ENCODE data around the gene DPYSL5. TPM values are rescaled to one million over a fixed set of nuclear protein-coding genes. Genes with fewer than 3 reads are reported as not detected.

Gene DPYSL5
- polyA plus RNA-seq, 3 donors = not detected

- Mint-ChIP-seq H3K27ac (peak overlapping the region in 1 of 7 donors; percentile 20), H3K27me3 (ENCODE audit: low read depth in 3 of 3) (peaks cover 5 to 9% (median 7%) of the 10 kb centered on the region in 3 donors), H3K4me1 (peaks cover 5% of the 10 kb centered on the region), H3K36me3 (no peaks in the 10 kb centered on the region), H3K9me3 (no peaks in the 10 kb centered on the region), H3K4me3 (no peak overlapping the region)
- intact Hi-C loops (cut with micrococcal nuclease) = no loop called here
- Histone ChIP-seq H3K79me2 (ENCODE audit: insufficient read depth, low read length) (no peaks in the 10 kb centered on the region), H2AFZ (ENCODE audit: insufficient read depth, low read depth, low read length, poor library complexity, severe bottlenecking) (no peak overlapping the region), H3K4me2 (replicated peaks; ENCODE audit: extremely low read depth, low read length, poor library complexity, severe bottlenecking) (no peak overlapping the region), H3K9ac (ENCODE audit: insufficient read depth, low read length, poor library complexity, severe bottlenecking) (no peak overlapping the region), H3K4me3 (replicated peaks in 1 of 3; ENCODE audit: low read depth in 2 of 3, low read length in 3 of 3) (no peak overlapping the region), H3K27me3 (ENCODE audit: control insufficient read depth in 2 of 2, insufficient read depth in 2 of 2, low read length in 2 of 2) (no peaks in the 10 kb centered on the region), H3K36me3 (replicated peaks in 1 of 2; ENCODE audit: control insufficient read depth in 1 of 2, insufficient read depth in 2 of 2, low read length in 2 of 2) (no peaks in the 10 kb centered on the region), H3K4me1 (ENCODE audit: control insufficient read depth in 1 of 2, insufficient read depth in 2 of 2, low read length in 2 of 2) (no peaks in the 10 kb centered on the region), H4K20me1 (ENCODE audit: insufficient read depth, low read length) (no peaks in the 10 kb centered on the region), H3K27ac (ENCODE audit: low read depth in 1 of 2, low read length in 2 of 2) (no peak overlapping the region), H3K9me3 (replicated peaks in 1 of 2; ENCODE audit: control insufficient read depth in 1 of 2, insufficient read depth in 1 of 2, low read length in 2 of 2) (no peaks in the 10 kb centered on the region)
- WGBS (ENCODE audit: insufficient coverage) = 70% methylated on average over 2 of the region's 2 CpGs
- no peak for TF ChIP-seq CTCF (IDR thresholded peaks at IDR 0.05)
- DNase-seq = no peak
Observed at GRCh38 chr2:26979741-26980140, 131.8 kb downstream of the DPYSL5 start.

GRCh38 chr2:26980971-26981370, 133.0 kb downstream of the DPYSL5 start:
- H3K4me1 ChIP-seq (ENCODE audit: control insufficient read depth in 1 of 2, insufficient read depth in 2 of 2, low read length in 2 of 2) = no peaks in the 10 kb centered on the region
- H3K9ac ChIP-seq (ENCODE audit: insufficient read depth, low read length, poor library complexity, severe bottlenecking) = no peak overlapping the region
- H3K36me3 ChIP-seq (replicated peaks in 1 of 2; ENCODE audit: control insufficient read depth in 1 of 2, insufficient read depth in 2 of 2, low read length in 2 of 2) = no peaks in the 10 kb centered on the region
- H3K79me2 ChIP-seq (ENCODE audit: insufficient read depth, low read length) = no peaks in the 10 kb centered on the region
- H3K27me3 ChIP-seq (ENCODE audit: control insufficient read depth in 2 of 2, insufficient read depth in 2 of 2, low read length in 2 of 2) = no peaks in the 10 kb centered on the region
- 92% methylated on average over 2 of the region's 2 CpGs for WGBS (ENCODE audit: insufficient coverage)
- H3K36me3 Mint-ChIP-seq = no peaks in the 10 kb centered on the region
- H3K4me1 Mint-ChIP-seq = no peaks in the 10 kb centered on the region
- H3K9me3 Mint-ChIP-seq = no peaks in the 10 kb centered on the region
- H3K27ac Mint-ChIP-seq = no peak overlapping the region
- no peak overlapping the region for H3K4me3 ChIP-seq (replicated peaks in 1 of 3; ENCODE audit: low read depth in 2 of 3, low read length in 3 of 3)
- no peak overlapping the region for H2AFZ ChIP-seq (ENCODE audit: insufficient read depth, low read depth, low read length, poor library complexity, severe bottlenecking)
- intact Hi-C loops (cut with micrococcal nuclease) = no loop called here
- no peak overlapping the region for H3K4me2 ChIP-seq (replicated peaks; ENCODE audit: extremely low read depth, low read length, poor library complexity, severe bottlenecking)
- H4K20me1 ChIP-seq (ENCODE audit: insufficient read depth, low read length) = no peaks in the 10 kb centered on the region
- no peaks in the 10 kb centered on the region for H3K9me3 ChIP-seq (replicated peaks in 1 of 2; ENCODE audit: control insufficient read depth in 1 of 2, insufficient read depth in 1 of 2, low read length in 2 of 2)
- no peak overlapping the region for H3K4me3 Mint-ChIP-seq
- DNase-seq = no peak
- peaks cover 5 to 9% (median 7%) of the 10 kb centered on the region in 3 donors for H3K27me3 Mint-ChIP-seq (ENCODE audit: low read depth in 3 of 3)
- no peak overlapping the region for H3K27ac ChIP-seq (ENCODE audit: low read depth in 1 of 2, low read length in 2 of 2)
- TF ChIP-seq CTCF (IDR thresholded peaks at IDR 0.05) = no peak

Measured in CD14-positive monocyte (primary cell).